Measurements from ENCODE around the gene OVCA2.
"Not testable (repeated sequence)": the region's sequence is repeated elsewhere in the genome, so short reads cannot be mapped to it uniquely, and the experiment has no call there.

The OVCA2 gene

GRCh38 chr17:2041561-2042389 is at the start of gene OVCA2:
TSS of gene OVCA2 (plus strand) at chr17:2042022. CDS start at chr17:2042048, 26 bp downstream.
- peak; percentile 97 to 98 for DNase-seq

GRCh38 chr17:1992541-1992940 is 49.3 kb upstream of the OVCA2 start:
- DNase-seq, result no peak

- no peak for DNase-seq
These were observed 47.1 kb upstream of the OVCA2 start for GRCh38 chr17:1994707-1995106.

- no peak for DNase-seq
These were observed 46.4 kb upstream of the OVCA2 start for GRCh38 chr17:1995321-1995892.

- no peak for DNase-seq
These were observed 45.7 kb upstream of the OVCA2 start for GRCh38 chr17:1995907-1996799.

- DNase-seq, result no peak
These were observed 45.0 kb upstream of the OVCA2 start for GRCh38 chr17:1996800-1997288.

GRCh38 chr17:1997289-1997926 is 44.4 kb upstream of the OVCA2 start:
- DNase-seq, result no peak

GRCh38 chr17:1997927-1998742 is 43.7 kb upstream of the OVCA2 start:
- DNase-seq, result peak in 1 of 2 donors; percentile 8

- no peak for DNase-seq
These were observed 42.1 kb upstream of the OVCA2 start for GRCh38 chr17:1999557-2000251.

GRCh38 chr17:2002767-2003329 is 39.0 kb upstream of the OVCA2 start:
- DNase-seq, result no peak

- DNase-seq, result no peak
These were observed 38.3 kb upstream of the OVCA2 start for GRCh38 chr17:2003525-2003924.

- no peak for DNase-seq
These were observed 37.3 kb upstream of the OVCA2 start for GRCh38 chr17:2004435-2004952.

GRCh38 chr17:2008332-2009126 is 33.3 kb upstream of the OVCA2 start:
- no peak for DNase-seq

GRCh38 chr17:2009737-2010136 is 32.1 kb upstream of the OVCA2 start:
- no peak for DNase-seq

GRCh38 chr17:2011411-2012371 is 30.1 kb upstream of the OVCA2 start:
- no peak for DNase-seq

GRCh38 chr17:2012499-2012898 is 29.3 kb upstream of the OVCA2 start:
- no peak for DNase-seq

GRCh38 chr17:2013220-2013993 is 28.4 kb upstream of the OVCA2 start:
- DNase-seq, result not testable (repeated sequence)

GRCh38 chr17:2013994-2014317 is 27.9 kb upstream of the OVCA2 start:
- no peak for DNase-seq

All from stimulated activated CD4-positive, alpha-beta T cell treated with anti-CD3 and anti-CD28 coated beads, Interleukin-2, amount 100 ng/mL, for 24 hours (primary cell).